Endothelial cell of umbilical vein (primary cell): ENCODE data around the gene CGB2. TPM values are rescaled to one million over a fixed set of nuclear protein-coding genes. Genes with fewer than 3 reads are reported as not detected.

Source experiments
- BruUV-seq: library from RNA; stranded (reverse); fragments of 400-500 nt; replicated peaks from 2 replicates; lab custom pipeline; 2021; lab: Mats Ljungman, UMichigan
- CTCF ChIA-PET: fragments of 300-600, 350-600 bp; sonication (Branson Sonifier 250); formaldehyde crosslinking; loops from one replicate; lab custom pipeline; 2021; ENCODE audit warnings: antibody characterized with exemption, inconsistent platforms; lab: Charles Lee
- POLR2A ChIA-PET: fragments of 300-600, 350-600 bp; sonication (Branson Sonifier 250); formaldehyde crosslinking; loops from one replicate; lab custom pipeline; 2021; ENCODE audit warnings: antibody characterized with exemption, inconsistent platforms; lab: Charles Lee
- DNase-seq: peaks from one replicate; pipeline ENCODE4 v3.0.0-alpha.2; 2011; ENCODE audit warnings: low read depth, low spot score
- FAIRE-seq: peaks from 2 replicates; lab custom pipeline; 2011; peaks lifted over from hg19 to GRCh38; lab: Jason Lieb, UNC
- H2AFZ ChIP-seq: 2 replicates; pipeline ENCODE4 v1.6.0; 2012; ENCODE audit warnings: low read depth, low read length, control low read depth, inconsistent platforms
- H3K27ac ChIP-seq: 2 replicates; pipeline ENCODE4 v1.5.1; 2011; ENCODE audit warnings: low read depth, mild to moderate bottlenecking, control low read depth, low read length, moderate library complexity; ENCODE audit not compliant: insufficient read depth
- H3K27me3 ChIP-seq, 2 experiments: 2 replicates each; pipeline versions ENCODE4 v1.6.0 to v1.6.1; 2011; ENCODE audit warnings: low read length in 2 of 2, mixed read lengths in 1 of 2; ENCODE audit not compliant: control insufficient read depth in 2 of 2, insufficient read depth in 2 of 2
- H3K36me3 ChIP-seq, 2 experiments: 2 replicates in 1 of 2; 3 replicates in 1 of 2; pipeline ENCODE4 v1.5.1; 2011; ENCODE audit warnings: low read length in 2 of 2, mild to moderate bottlenecking in 1 of 2, moderate library complexity in 1 of 2; ENCODE audit not compliant: control insufficient read depth in 2 of 2, insufficient read depth in 2 of 2; ENCODE audit errors: extremely low read depth in 1 of 2
- H3K4me1 ChIP-seq: 3 replicates; pipeline ENCODE4 v1.5.1; 2011; ENCODE audit warnings: mild to moderate bottlenecking, low read length; ENCODE audit not compliant: control insufficient read depth, insufficient read depth; ENCODE audit errors: extremely low read depth
- H3K4me2 ChIP-seq: 2 replicates; pipeline ENCODE4 v1.6.1; 2011; ENCODE audit warnings: low read length, control low read depth, mixed read lengths; ENCODE audit not compliant: insufficient read depth
- H3K4me3 ChIP-seq, 3 experiments: fragments of 200-600 bp in 1 of 3; sonication (generic), shearing (Covaris generic) in 1 of 3; replicated peaks in 1 of 3; 2 replicates each; pipeline ENCODE4 v1.5.1; 2011 to 2016; ENCODE audit warnings: control low read depth in 3 of 3, low read length in 3 of 3, mild to moderate bottlenecking in 2 of 3, inconsistent platforms in 1 of 3, low read depth in 1 of 3, moderate library complexity in 1 of 3; ENCODE audit not compliant: insufficient read depth in 1 of 3
- H3K79me2 ChIP-seq: 2 replicates; pipeline ENCODE4 v1.6.0; 2012; ENCODE audit warnings: low read length, inconsistent platforms; ENCODE audit not compliant: control insufficient read depth, insufficient read depth
- H3K9ac ChIP-seq: replicated peaks from 2 replicates; pipeline ENCODE3; 2011; ENCODE audit warnings: low read length, control low read depth; ENCODE audit not compliant: insufficient read depth; ENCODE audit errors: extremely low read depth
- H3K9me1 ChIP-seq: replicated peaks from 3 replicates; pipeline ENCODE4 v1.6.0; 2011; ENCODE audit warnings: mild to moderate bottlenecking, low read length; ENCODE audit not compliant: control insufficient read depth, insufficient read depth; ENCODE audit errors: extremely low read depth
- H3K9me3 ChIP-seq: replicated peaks from 2 replicates; pipeline ENCODE4 v1.5.1; 2012; ENCODE audit warnings: low read length, inconsistent platforms; ENCODE audit not compliant: control insufficient read depth, insufficient read depth
- H4K20me1 ChIP-seq: replicated peaks from 2 replicates; pipeline ENCODE3; 2011; ENCODE audit warnings: mild to moderate bottlenecking, low read length; ENCODE audit not compliant: control insufficient read depth, insufficient read depth; ENCODE audit errors: extremely low read depth
- CTCF ChIP-seq, 2 donors: IDR thresholded peaks; 1 replicate in 1 of 2; 2 replicates in 1 of 2; pipeline ENCODE4 v1.5.1; 2011; ENCODE audit warnings: low read length in 2 of 2, mild to moderate bottlenecking in 2 of 2, moderate library complexity in 2 of 2, control low read depth in 1 of 2, inconsistent platforms in 1 of 2, low read depth in 1 of 2; ENCODE audit not compliant: insufficient read depth in 1 of 2; ENCODE audit errors: extremely low read depth in 1 of 2
- EZH2 ChIP-seq: IDR thresholded peaks from 2 replicates; pipeline ENCODE4 v1.6.1; 2012; ENCODE audit warnings: borderline replicate concordance, low read depth, mild to moderate bottlenecking, moderate library complexity, low read length, inconsistent platforms; ENCODE audit not compliant: severe bottlenecking
- FOS ChIP-seq: IDR thresholded peaks from 2 replicates; pipeline ENCODE4 v1.6.1; 2011; ENCODE audit warnings: mild to moderate bottlenecking, low read length, moderate library complexity, borderline replicate concordance; ENCODE audit not compliant: insufficient read depth
- GATA2 ChIP-seq: IDR thresholded peaks from 2 replicates; pipeline ENCODE4 v1.7.0; 2011; ENCODE audit warnings: low read depth, mild to moderate bottlenecking, moderate library complexity, mixed read lengths, low read length; ENCODE audit not compliant: insufficient read length, insufficient read depth
- JUN ChIP-seq: IDR thresholded peaks from 2 replicates; pipeline ENCODE4 v1.6.1; 2011; ENCODE audit warnings: borderline replicate concordance, low read depth; ENCODE audit not compliant: insufficient read length, insufficient read depth
- MAX ChIP-seq: IDR thresholded peaks from 2 replicates; pipeline ENCODE4 v1.6.1; 2011; ENCODE audit not compliant: insufficient read depth, insufficient read length
- MYC ChIP-seq: IDR thresholded peaks from one replicate; pipeline ENCODE4 v1.6.1; 2011; ENCODE audit warnings: mild to moderate bottlenecking, low read depth, low read length
- POLR2A ChIP-seq: IDR thresholded peaks from 2 replicates; pipeline ENCODE4 v1.6.1; 2012; ENCODE audit warnings: low read depth, mild to moderate bottlenecking, control low read depth, low read length
- POLR2AphosphoS5 ChIP-seq: IDR thresholded peaks from 2 replicates; pipeline ENCODE4 v1.6.1; 2012; ENCODE audit warnings: low read depth, mild to moderate bottlenecking, control low read depth, low read length, moderate library complexity; ENCODE audit not compliant: insufficient read depth
- dilution Hi-C: fragments of 300-500 bp; cut with MboI; formaldehyde crosslinking; loops from one replicate; pipeline ENCODE4 v1.15.0; 2019; ENCODE audit warnings: low sequenced_read_pairs; ENCODE audit not compliant: extremely low pct_ligation_motif_present
- intact Hi-C: fragments of 100-400 bp; cut with micrococcal nuclease; formaldehyde crosslinking; loops from one replicate; pipeline ENCODE4 v1.10.0; 2022
- polyA plus RNA-seq, 4 experiments: library from polyadenylated mRNA; depleted of rRNA in 3 of 4; stranded (reverse) in 3 of 4; unstranded in 1 of 4; fragments of >200 nt; gene quantifications; 2 replicates each; pipeline versions ENCODE4 v1.2.1 to v1.2.3, GENCODE V29; 2011 to 2012; ENCODE audit warnings: missing spikeins in 1 of 4
- total RNA-seq: library from RNA; stranded (reverse); gene quantifications from 2 replicates; pipeline ENCODE4 v1.2.3, GENCODE V29; 2021

CGB2 gene
- total and polyA plus RNA-seq, 2 donors (not counting 3 experiments of a cell fraction or from before 2014, with no cell fraction given) = not detected

GRCh38 chr19:49064029-49064629, 32.4 kb downstream of the CGB2 start:
- ChIA-PET CTCF (interaction anchor here (0.6 to 1.9 kb wide), 3 partner anchors 10 to 64 kb away, joined by 3 to 6 read pairs (median 5); no protein-coding TSS in a partner anchor), POLR2A (no interaction called here)
- H3K9me3 ChIP-seq = no peaks in the 10 kb centered on the region
- no peaks in the 10 kb centered on the region for H3K36me3 ChIP-seq
- H3K9me1 ChIP-seq = no peaks in the 10 kb centered on the region
- no peaks in the 10 kb centered on the region for H4K20me1 ChIP-seq
- no TSS peak for BruUV-seq
- no peak overlapping the region for H3K4me3 ChIP-seq
- no peak overlapping the region for H3K4me2 ChIP-seq
- DNase-seq = no peak
- no peak overlapping the region for H3K27ac ChIP-seq
- intact Hi-C loops (no loop called here), dilution Hi-C loops (no loop called here)
- no peak overlapping the region for H2AFZ ChIP-seq
- no peak for TF ChIP-seq MAX
- TF ChIP-seq EZH2 = no peak
- TF ChIP-seq POLR2AphosphoS5 = no peak
- TF ChIP-seq MYC = no peak
- no peak for TF ChIP-seq POLR2A
- no peak for TF ChIP-seq FOS
- no peak for TF ChIP-seq GATA2
- no peak for TF ChIP-seq CTCF (IDR thresholded peaks at IDR 0.05; ENCODE audit: extremely low read depth in 1 of 2, insufficient read depth in 1 of 2, low read depth in 1 of 2, low read length in 2 of 2)
- no peak for TF ChIP-seq JUN
- no peak for FAIRE-seq
- no peaks in the 10 kb centered on the region for H3K4me1 ChIP-seq
- H3K79me2 ChIP-seq = no peaks in the 10 kb centered on the region
- H3K27me3 ChIP-seq = peaks cover 30 to 38% of the 10 kb centered on the region in 2 experiments
- H3K9ac ChIP-seq = no peak overlapping the region
